Kidney epithelial cell (primary cell): Measurements from ENCODE around the gene FCSK. TPM values are rescaled to one million over a fixed set of nuclear protein-coding genes. Genes with fewer than 3 reads are reported as not detected.
A peak's percentile ranks its signal among the peaks of the same experiment; 100 is the strongest.
"Not testable (repeated sequence)": the region's sequence is repeated elsewhere in the genome, so short reads cannot be mapped to it uniquely, and the experiment has no call there.

Source experiments
- DNase-seq: peaks from one replicate; pipeline ENCODE4 v3.0.0-alpha.2; 2010; ENCODE audit warnings: low read depth
- H3K27me3 ChIP-seq: 2 replicates; pipeline ENCODE4 v1.6.0; 2011; ENCODE audit warnings: low read length; ENCODE audit not compliant: control insufficient read depth, insufficient read depth
- H3K36me3 ChIP-seq: 2 replicates; pipeline ENCODE4 v1.5.1; 2011; ENCODE audit warnings: low read length; ENCODE audit not compliant: control insufficient read depth, insufficient read depth
- H3K4me3 ChIP-seq: 2 replicates; pipeline ENCODE4 v1.5.1; 2011; ENCODE audit warnings: low read depth, mild to moderate bottlenecking, control low read depth, low read length
- CTCF ChIP-seq: IDR thresholded peaks from 2 replicates; pipeline ENCODE4 v1.5.1; 2011; ENCODE audit warnings: mild to moderate bottlenecking, moderate library complexity, low read length, control low read depth, inconsistent platforms; ENCODE audit not compliant: insufficient read depth, poor library complexity, severe bottlenecking
- total RNA-seq: library from RNA; depleted of rRNA; stranded (reverse); fragments of >200 nt; gene quantifications from 2 replicates; pipeline ENCODE4 v1.2.3, GENCODE V29; 2015

Gene FCSK
- total RNA-seq, 1 donor from 2014 or later: 19.9 TPM

- TF ChIP-seq CTCF: no peak
- H3K27me3 ChIP-seq: no peaks in the 10 kb centered on the region
- H3K4me3 ChIP-seq: no peak overlapping the region
- DNase-seq: no peak
- H3K36me3 ChIP-seq: no peaks in the 10 kb centered on the region
These were observed 14.2 kb upstream of the FCSK start for GRCh38 chr16:70440009-70440692.

- TF ChIP-seq CTCF: no peak
- no peak for DNase-seq
- Histone ChIP-seq H3K36me3 (no peaks in the 10 kb centered on the region), H3K4me3 (no peak overlapping the region), H3K27me3 (no peaks in the 10 kb centered on the region)
These were observed 12.9 kb upstream of the FCSK start for GRCh38 chr16:70441406-70441990.

GRCh38 chr16:70442344-70442743 is 12.1 kb upstream of the FCSK start:
- H3K36me3 ChIP-seq: no peaks in the 10 kb centered on the region

GRCh38 chr16:70444249-70445063 is 9.9 kb upstream of the FCSK start:
- TF ChIP-seq CTCF: no peak
- no peaks in the 10 kb centered on the region for H3K27me3 ChIP-seq
- H3K36me3 ChIP-seq: no peaks in the 10 kb centered on the region
- H3K4me3 ChIP-seq: no peak overlapping the region
- no peak for DNase-seq

More at GRCh38 chr16:70442344-70442743, 12.1 kb upstream of the FCSK start:
- Histone ChIP-seq H3K4me3 (no peak overlapping the region), H3K27me3 (no peaks in the 10 kb centered on the region)
- no peak for TF ChIP-seq CTCF
- no peak for DNase-seq

- no peak overlapping the region for H3K4me3 ChIP-seq
- H3K27me3 ChIP-seq: no peaks in the 10 kb centered on the region
- no peak for TF ChIP-seq CTCF
- no peak for DNase-seq
- no peaks in the 10 kb centered on the region for H3K36me3 ChIP-seq
These were observed 6.3 kb upstream of the FCSK start for GRCh38 chr16:70448075-70448474.

- not testable (repeated sequence) for H3K27me3 ChIP-seq, DNase-seq, H3K36me3 ChIP-seq
- H3K4me3 ChIP-seq: peak overlapping the region; percentile 21
These were observed 4.0 kb upstream of the FCSK start for GRCh38 chr16:70450142-70451003.

- not testable (repeated sequence) for DNase-seq, H3K36me3 ChIP-seq, H3K27me3 ChIP-seq
- peak overlapping the region; percentile 21 for H3K4me3 ChIP-seq
These were observed 3.4 kb upstream of the FCSK start for GRCh38 chr16:70451004-70451340.
